ENCODE data around the gene MAP4K3. TPM values are rescaled to one million over a fixed set of nuclear protein-coding genes. Genes with fewer than 3 reads are reported as not detected.

Gene MAP4K3
- total RNA-seq, 1 experiment from 2014 or later = 21.4 TPM

GRCh38 chr2:39320162-39320561, 116.9 kb downstream of the MAP4K3 start:
- no peaks in the 10 kb centered on the region for H3K9me3 ChIP-seq (ENCODE audit: control insufficient read depth in 1 of 2, insufficient read depth in 1 of 2, low read depth in 1 of 2, low read length in 2 of 2)
- H3K9ac ChIP-seq (ENCODE audit: low read length) = no peak overlapping the region
- no peak overlapping the region for H3K27ac ChIP-seq (ENCODE audit: low read depth, low read length)
- H3K9me2 ChIP-seq (ENCODE audit: insufficient read depth) = no peaks in the 10 kb centered on the region
- intact Hi-C loops (cut with micrococcal nuclease) = no loop called here
- no peaks in the 10 kb centered on the region for H4K20me1 ChIP-seq (ENCODE audit: insufficient read depth)
- ChIA-PET POLR2A (no interaction called here), CTCF (no interaction called here), RAD21 (ENCODE audit: low non-redundant PET in 1 of 2, low total read pairs in 2 of 2, uncharacterized antibody in 2 of 2, unreplicated experiment in 2 of 2) (no interaction called here)
- H3K4me1 ChIP-seq (ENCODE audit: control insufficient read depth in 1 of 2, insufficient read depth in 2 of 2, low read length in 2 of 2) = no peaks in the 10 kb centered on the region
- no peak overlapping the region for H3K4me2 ChIP-seq (ENCODE audit: low read length)
- BruUV-seq (replicated peaks) = no TSS peak
- ATAC-seq = no peak
- no peak overlapping the region for H2AFZ ChIP-seq (ENCODE audit: low read depth, low read length, poor library complexity, severe bottlenecking)
- no peaks in the 10 kb centered on the region for H3K36me3 ChIP-seq (ENCODE audit: control insufficient read depth in 1 of 2, insufficient read depth in 2 of 2, low read length in 2 of 2)
- H3K27me3 ChIP-seq (ENCODE audit: insufficient read depth, low read length) = no peaks in the 10 kb centered on the region
- no peak for TF ChIP-seq CEBPB (IDR thresholded peaks at IDR 0.05; ENCODE audit: low read depth)
- no peak for TF ChIP-seq JUND (IDR thresholded peaks at IDR 0.05)
- no peak for TF ChIP-seq RAD21 (IDR thresholded peaks at IDR 0.05; ENCODE audit: low read depth)
- TF ChIP-seq FOSL1 (IDR thresholded peaks at IDR 0.05; ENCODE audit: low read depth) = no peak
- no peak overlapping the region for H3K4me3 ChIP-seq (replicated peaks in 1 of 2; ENCODE audit: low read depth in 1 of 2, low read length in 2 of 2)
- H3K79me2 ChIP-seq (ENCODE audit: insufficient read depth, low read length) = no peaks in the 10 kb centered on the region
- DNase-seq (ENCODE audit: low read depth, low spot score) = no peak

GRCh38 chr2:39313575-39313974, 123.5 kb downstream of the MAP4K3 start:
- Histone ChIP-seq H3K9me2 (ENCODE audit: insufficient read depth) (no peaks in the 10 kb centered on the region), H2AFZ (ENCODE audit: low read depth, low read length, poor library complexity, severe bottlenecking) (no peak overlapping the region), H3K27me3 (ENCODE audit: insufficient read depth, low read length) (no peaks in the 10 kb centered on the region), H4K20me1 (ENCODE audit: insufficient read depth) (no peaks in the 10 kb centered on the region), H3K9me3 (ENCODE audit: control insufficient read depth in 1 of 2, insufficient read depth in 1 of 2, low read depth in 1 of 2, low read length in 2 of 2) (no peaks in the 10 kb centered on the region), H3K27ac (ENCODE audit: low read depth, low read length) (no peak overlapping the region), H3K36me3 (ENCODE audit: control insufficient read depth in 1 of 2, insufficient read depth in 2 of 2, low read length in 2 of 2) (0 out of 4 replicates have a peak, but pooled peaks cover 0 to 2% of the 10 kb centered on the region in 2 experiments), H3K4me1 (ENCODE audit: control insufficient read depth in 1 of 2, insufficient read depth in 2 of 2, low read length in 2 of 2) (no peaks in the 10 kb centered on the region), H3K4me2 (ENCODE audit: low read length) (no peak overlapping the region), H3K4me3 (replicated peaks in 1 of 2; ENCODE audit: low read depth in 1 of 2, low read length in 2 of 2) (no peak overlapping the region), H3K79me2 (ENCODE audit: insufficient read depth, low read length) (no peaks in the 10 kb centered on the region), H3K9ac (ENCODE audit: low read length) (no peak overlapping the region)
- ChIA-PET RAD21 (ENCODE audit: low non-redundant PET in 1 of 2, low total read pairs in 2 of 2, uncharacterized antibody in 2 of 2, unreplicated experiment in 2 of 2) (no interaction called here), POLR2A (no interaction called here), CTCF (no interaction called here)
- ATAC-seq (no peak), DNase-seq (ENCODE audit: low read depth, low spot score) (no peak)
- no peak for TF ChIP-seq ATF3 (IDR thresholded peaks at IDR 0.05)
- no peak for TF ChIP-seq EZH2phosphoT487 (IDR thresholded peaks at IDR 0.05; ENCODE audit: borderline replicate concordance)
- no peak for TF ChIP-seq REST (IDR thresholded peaks at IDR 0.05; ENCODE audit: low read depth)
- no peak for TF ChIP-seq ZFX (IDR thresholded peaks at IDR 0.05)
- TF ChIP-seq CBX3 (IDR thresholded peaks at IDR 0.05; ENCODE audit: low read depth) = no peak
- TF ChIP-seq SRF (IDR thresholded peaks at IDR 0.05; ENCODE audit: low read depth) = no peak
- TF ChIP-seq YY1 (IDR thresholded peaks at IDR 0.05; ENCODE audit: extremely low read depth, insufficient replicate concordance, low read depth, low read length) = no peak
- no peak for TF ChIP-seq TCF7L2 (IDR thresholded peaks at IDR 0.05; ENCODE audit: borderline replicate concordance, extremely low read depth, insufficient read depth, insufficient read length)
- TF ChIP-seq POLR2A (IDR thresholded peaks at IDR 0.05; ENCODE audit: borderline replicate concordance, extremely low read depth, insufficient read depth, insufficient read length) = no peak
- TF ChIP-seq EZH2 (IDR thresholded peaks at IDR 0.05) = no peak
- no peak for TF ChIP-seq MAX (IDR thresholded peaks at IDR 0.05)
- no peak for TF ChIP-seq EGR1 (IDR thresholded peaks at IDR 0.05; ENCODE audit: low read depth)
- TF ChIP-seq ZNF274 (IDR thresholded peaks at IDR 0.05; ENCODE audit: low read depth, low read length) = no peak
- BruUV-seq (replicated peaks) = no TSS peak
- intact Hi-C loops (cut with micrococcal nuclease) = no loop called here
